ENCODE results near the gene TUBGCP3.

The TUBGCP3 gene

GRCh38 chr13:112624602-112625430 is 36.9 kb upstream of the TUBGCP3 start:
- Mint-ChIP-seq H3K9me3 (no peaks in the 10 kb centered on the region), H3K27me3 (peaks cover 9 to 18% of the 10 kb centered on the region in 2 donors)

GRCh38 chr13:112624040-112624439 is 36.1 kb upstream of the TUBGCP3 start:
- H3K4me3 Mint-ChIP-seq = no peak overlapping the region
- peak overlapping the region; percentile 49 for H3K27ac Mint-ChIP-seq

More at GRCh38 chr13:112624602-112625430, 36.9 kb upstream of the TUBGCP3 start:
- no peak for ATAC-seq (replicated peaks)
- Mint-ChIP-seq H3K4me1 (peaks cover 12 to 23% of the 10 kb centered on the region in 2 donors), H3K4me3 (no peak overlapping the region), H3K27ac (no peak overlapping the region), H3K36me3 (no peaks in the 10 kb centered on the region)
- DNase-seq = no peak

GRCh38 chr13:112623051-112623711 is 35.2 kb upstream of the TUBGCP3 start:
- Mint-ChIP-seq H3K27me3 (peaks cover 9 to 18% of the 10 kb centered on the region in 2 donors), H3K9me3 (no peaks in the 10 kb centered on the region), H3K36me3 (no peaks in the 10 kb centered on the region), H3K4me3 (no peak overlapping the region), H3K27ac (no peak overlapping the region), H3K4me1 (peaks cover 12 to 23% of the 10 kb centered on the region in 2 donors)
- ATAC-seq (replicated peaks) (no peak), DNase-seq (no peak)

More at GRCh38 chr13:112624040-112624439, 36.1 kb upstream of the TUBGCP3 start:
- DNase-seq (no peak), ATAC-seq (replicated peaks) (no peak)
- Mint-ChIP-seq H3K9me3 (no peaks in the 10 kb centered on the region), H3K27me3 (peaks cover 9 to 13% of the 10 kb centered on the region in 2 donors), H3K36me3 (no peaks in the 10 kb centered on the region), H3K4me1 (peaks cover 12 to 23% of the 10 kb centered on the region in 2 donors)

GRCh38 chr13:112622375-112622774 is 34.4 kb upstream of the TUBGCP3 start:
- DNase-seq = no peak
- no peak overlapping the region for H3K4me3 Mint-ChIP-seq
- H3K4me1 Mint-ChIP-seq = peaks cover 12 to 23% of the 10 kb centered on the region in 2 donors
- peaks cover 9 to 19% of the 10 kb centered on the region in 2 donors for H3K27me3 Mint-ChIP-seq
- no peak overlapping the region for H3K27ac Mint-ChIP-seq
- no peaks in the 10 kb centered on the region for H3K9me3 Mint-ChIP-seq
- H3K36me3 Mint-ChIP-seq = no peaks in the 10 kb centered on the region
- no peak for ATAC-seq (replicated peaks)

GRCh38 chr13:112619730-112620631 is 32.0 kb upstream of the TUBGCP3 start:
- Mint-ChIP-seq H3K27me3 (peaks cover 16 to 32% of the 10 kb centered on the region in 2 donors), H3K27ac (no peak overlapping the region), H3K4me3 (peak overlapping the region in 1 of 2 donors; percentile 60), H3K9me3 (no peaks in the 10 kb centered on the region), H3K4me1 (peaks cover 4 to 7% of the 10 kb centered on the region in 2 donors), H3K36me3 (no peaks in the 10 kb centered on the region)
- DNase-seq = peak; percentile 9
- peak in 1 of 2 donors; percentile 91 for ATAC-seq (replicated peaks)

GRCh38 chr13:112618501-112618900 is 30.5 kb upstream of the TUBGCP3 start:
- Mint-ChIP-seq H3K27me3 (peaks cover 18 to 34% of the 10 kb centered on the region in 2 donors), H3K4me1 (peaks cover 6 to 12% of the 10 kb centered on the region in 2 donors), H3K36me3 (no peaks in the 10 kb centered on the region), H3K9me3 (no peaks in the 10 kb centered on the region), H3K4me3 (no peak overlapping the region), H3K27ac (no peak overlapping the region)
- ATAC-seq (replicated peaks) (no peak), DNase-seq (no peak)

GRCh38 chr13:112617754-112618375 is 29.9 kb upstream of the TUBGCP3 start:
- DNase-seq = no peak
- Mint-ChIP-seq H3K4me3 (no peak overlapping the region), H3K27me3 (peaks cover 18 to 33% of the 10 kb centered on the region in 2 donors), H3K36me3 (no peaks in the 10 kb centered on the region), H3K9me3 (no peaks in the 10 kb centered on the region), H3K4me1 (peaks cover 6 to 12% of the 10 kb centered on the region in 2 donors), H3K27ac (no peak overlapping the region)
- ATAC-seq (replicated peaks) = no peak

GRCh38 chr13:112616586-112617362 is 28.8 kb upstream of the TUBGCP3 start:
- H3K9me3 Mint-ChIP-seq = no peaks in the 10 kb centered on the region
- peaks cover 6 to 12% of the 10 kb centered on the region in 2 donors for H3K4me1 Mint-ChIP-seq
- no peak overlapping the region for H3K4me3 Mint-ChIP-seq
- H3K27ac Mint-ChIP-seq = peak overlapping the region; percentile 27
- DNase-seq (no peak), ATAC-seq (replicated peaks) (peak in 1 of 2 donors; percentile 64)
- no peaks in the 10 kb centered on the region for H3K36me3 Mint-ChIP-seq
- peaks cover 16 to 34% of the 10 kb centered on the region in 2 donors for H3K27me3 Mint-ChIP-seq

- Mint-ChIP-seq H3K36me3 (no peaks in the 10 kb centered on the region), H3K27me3 (peaks cover 21 to 47% of the 10 kb centered on the region in 2 donors), H3K4me3 (no peak overlapping the region), H3K9me3 (no peaks in the 10 kb centered on the region), H3K4me1 (peaks cover 6 to 12% of the 10 kb centered on the region in 2 donors), H3K27ac (no peak overlapping the region)
- DNase-seq (no peak), ATAC-seq (replicated peaks) (no peak)
Observed at GRCh38 chr13:112615391-112615790, 27.4 kb upstream of the TUBGCP3 start.

GRCh38 chr13:112614835-112615234 is 26.9 kb upstream of the TUBGCP3 start:
- H3K27ac Mint-ChIP-seq = no peak overlapping the region
- DNase-seq (no peak), ATAC-seq (replicated peaks) (no peak)
- peaks cover 4 to 12% of the 10 kb centered on the region in 2 donors for H3K4me1 Mint-ChIP-seq
- H3K9me3 Mint-ChIP-seq = no peaks in the 10 kb centered on the region
- no peaks in the 10 kb centered on the region for H3K36me3 Mint-ChIP-seq
- H3K4me3 Mint-ChIP-seq = no peak overlapping the region
- peaks cover 26 to 51% of the 10 kb centered on the region in 2 donors for H3K27me3 Mint-ChIP-seq

- H3K9me3 Mint-ChIP-seq = no peaks in the 10 kb centered on the region
- H3K4me1 Mint-ChIP-seq = peaks cover 0 to 3% of the 10 kb centered on the region in 2 donors
Observed at GRCh38 chr13:112608212-112608611, 20.3 kb upstream of the TUBGCP3 start.

GRCh38 chr13:112606109-112607001 is 18.4 kb upstream of the TUBGCP3 start:
- no peaks in the 10 kb centered on the region for H3K9me3 Mint-ChIP-seq
- H3K27me3 Mint-ChIP-seq = peaks cover 20 to 27% of the 10 kb centered on the region in 2 donors
- no peak overlapping the region for H3K27ac Mint-ChIP-seq
- peak overlapping the region; percentile 79 to 85 for H3K4me3 Mint-ChIP-seq
- DNase-seq (peak; percentile 85), ATAC-seq (replicated peaks) (peak; percentile 100)
- peaks cover 0 to 3% of the 10 kb centered on the region in 2 donors for H3K4me1 Mint-ChIP-seq
- H3K36me3 Mint-ChIP-seq = no peaks in the 10 kb centered on the region

More at GRCh38 chr13:112608212-112608611, 20.3 kb upstream of the TUBGCP3 start:
- Mint-ChIP-seq H3K36me3 (no peaks in the 10 kb centered on the region), H3K4me3 (no peak overlapping the region), H3K27me3 (peaks cover 22 to 37% of the 10 kb centered on the region in 2 donors), H3K27ac (no peak overlapping the region)
- DNase-seq (no peak), ATAC-seq (replicated peaks) (no peak)

Measured in stimulated activated naive B cell treated with anti-CD40 and anti-IgM and Interleukin-4, amounts not matched to agents 10 μg/mL and 1 μg/mL and 100 μg/mL, for 72 hours (primary cell).